Prostate gland (tissue), 2 donors: ENCODE measurements around the gene FBXL3.
"Not testable (repeated sequence)": the region's sequence is repeated elsewhere in the genome, so short reads cannot be mapped to it uniquely, and the experiment has no call there.

Experiments used
- CTCF ChIP-seq, 4 experiments: fragments of 200-600 bp in 2 of 4; fragments of 450-650 bp in 2 of 4; sonication (generic) in 2 of 4; IDR thresholded peaks; 1 replicate in 3 of 4; 2 replicates in 1 of 4; pipeline ENCODE4 v1.5.1; 2016 to 2019; ENCODE audit warnings: antibody characterized with exemption in 4 of 4, mild to moderate bottlenecking in 2 of 4, moderate library complexity in 2 of 4
- POLR2A ChIP-seq: fragments of 450-650 bp; IDR thresholded peaks from one replicate; pipeline ENCODE4 v1.6.1; 2016; ENCODE audit warnings: antibody characterized with exemption, mild to moderate bottlenecking

GRCh38 chr13:77008337-77008736, 18.6 kb downstream of the FBXL3 start:
- not testable (repeated sequence) for TF ChIP-seq POLR2A; CTCF (IDR thresholded peaks at IDR 0.05)
